OCI-M2 (cell line): ENCODE results near the gene GEMIN7.

Source experiments
- DNase-seq: peaks from one replicate; lab custom pipeline; 2025; ENCODE audit not compliant: unreplicated experiment; lab: John Stamatoyannopoulos, UW

The GEMIN7 gene, protein sequence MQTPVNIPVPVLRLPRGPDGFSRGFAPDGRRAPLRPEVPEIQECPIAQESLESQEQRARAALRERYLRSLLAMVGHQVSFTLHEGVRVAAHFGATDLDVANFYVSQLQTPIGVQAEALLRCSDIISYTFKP

DNA sequence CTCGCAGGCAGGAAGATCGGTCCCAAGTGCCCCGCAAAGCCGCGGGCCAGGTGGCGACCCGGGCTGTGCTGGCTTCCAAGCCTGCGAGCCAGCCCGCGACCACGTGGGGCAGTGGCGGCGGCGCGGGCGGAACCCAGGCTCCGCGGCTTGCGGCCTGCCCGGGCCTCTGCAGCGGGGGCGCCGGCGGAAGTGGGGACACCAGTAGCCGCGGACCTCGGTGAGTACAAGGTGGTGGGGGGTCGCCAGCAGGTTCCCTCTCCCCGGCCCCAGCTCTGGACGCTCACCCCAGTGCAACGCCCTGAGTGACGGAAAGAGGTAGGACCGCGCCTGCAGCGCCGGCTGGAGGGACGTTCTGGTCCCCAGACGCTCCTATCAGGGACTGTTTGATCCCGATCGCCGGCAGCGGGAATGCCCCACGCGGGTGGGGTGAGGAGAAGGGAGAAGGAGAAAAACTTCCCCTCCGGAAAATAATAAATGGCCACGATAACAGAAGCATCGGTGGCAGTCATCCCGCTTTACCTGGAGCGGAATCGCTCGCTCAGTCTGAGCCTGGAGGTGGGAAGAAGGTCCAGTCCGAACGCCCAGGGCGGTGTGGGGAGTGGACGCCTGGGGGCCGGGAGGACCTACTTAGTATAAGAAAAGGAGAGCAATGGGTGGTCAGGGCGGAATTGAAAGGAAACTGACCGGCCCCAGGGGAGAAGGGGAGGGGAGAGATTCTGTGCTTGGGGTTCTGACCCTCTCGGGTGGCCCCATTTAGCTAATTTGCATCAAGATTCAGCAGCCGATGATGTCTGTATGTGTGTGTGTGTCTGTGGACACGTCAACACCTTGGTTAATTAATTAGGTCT is at the start of gene GEMIN7:
Gene GEMIN7, plus strand, starts transcription at position 198 of the 848 bp plus-strand sequence. CDS start 10,855 bp downstream, outside the sequence.
- peak; percentile 24 for DNase-seq

- no peak for DNase-seq
Observed at GRCh38 chr19:45030825-45031224, 48.2 kb upstream of the GEMIN7 start.

DNA sequence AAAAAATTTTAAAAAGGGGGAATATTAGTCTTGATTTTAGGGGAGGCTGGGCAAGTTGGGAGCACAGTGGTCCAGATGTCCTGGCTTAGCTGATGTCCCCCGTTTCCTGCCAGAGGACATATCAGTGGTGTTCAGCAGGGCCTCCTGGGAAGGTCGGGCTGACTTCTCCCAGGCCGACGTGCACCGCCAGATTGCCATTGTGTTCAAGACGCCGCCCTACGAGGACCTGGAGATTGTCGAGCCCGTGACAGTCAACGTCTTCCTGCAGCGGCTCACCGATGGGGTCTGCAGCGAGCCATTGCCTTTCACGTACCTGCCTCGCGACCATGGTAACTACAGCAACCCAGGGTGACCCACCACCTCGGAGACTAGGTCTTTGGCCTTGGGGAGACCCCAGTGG is 46.6 kb upstream of the GEMIN7 start:
- DNase-seq, result no peak

DNA sequence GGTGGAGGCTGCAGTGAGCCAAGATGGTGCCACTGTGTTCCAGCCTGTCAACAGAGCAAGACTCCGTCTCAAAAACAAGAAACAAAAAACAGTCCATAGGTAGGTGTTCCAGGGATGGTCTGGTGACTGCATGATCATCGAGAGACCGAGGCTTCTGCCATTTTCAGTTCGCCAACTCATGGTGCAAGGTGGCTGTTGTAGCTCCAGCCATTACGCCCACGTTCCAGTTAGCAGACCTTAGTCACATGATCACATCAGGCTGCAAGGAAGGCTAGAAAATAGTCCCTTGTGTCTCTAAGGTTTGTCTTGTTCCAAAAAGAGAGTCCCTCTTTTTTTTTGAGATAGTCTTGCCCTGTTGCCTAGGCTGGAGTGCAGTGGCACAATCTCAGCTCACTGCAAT is 43.3 kb upstream of the GEMIN7 start:
- DNase-seq, result no peak

GRCh38 chr19:45037393-45038169 is 41.5 kb upstream of the GEMIN7 start:
- no peak for DNase-seq

- peak; percentile 28 for DNase-seq
Observed at GRCh38 chr19:45038931-45039893, 39.8 kb upstream of the GEMIN7 start, which contains the start of gene CLASRP. TSS of gene CLASRP (plus strand) at chr19:45039045. CDS start at chr19:45040213, 1,168 bp downstream.

DNA sequence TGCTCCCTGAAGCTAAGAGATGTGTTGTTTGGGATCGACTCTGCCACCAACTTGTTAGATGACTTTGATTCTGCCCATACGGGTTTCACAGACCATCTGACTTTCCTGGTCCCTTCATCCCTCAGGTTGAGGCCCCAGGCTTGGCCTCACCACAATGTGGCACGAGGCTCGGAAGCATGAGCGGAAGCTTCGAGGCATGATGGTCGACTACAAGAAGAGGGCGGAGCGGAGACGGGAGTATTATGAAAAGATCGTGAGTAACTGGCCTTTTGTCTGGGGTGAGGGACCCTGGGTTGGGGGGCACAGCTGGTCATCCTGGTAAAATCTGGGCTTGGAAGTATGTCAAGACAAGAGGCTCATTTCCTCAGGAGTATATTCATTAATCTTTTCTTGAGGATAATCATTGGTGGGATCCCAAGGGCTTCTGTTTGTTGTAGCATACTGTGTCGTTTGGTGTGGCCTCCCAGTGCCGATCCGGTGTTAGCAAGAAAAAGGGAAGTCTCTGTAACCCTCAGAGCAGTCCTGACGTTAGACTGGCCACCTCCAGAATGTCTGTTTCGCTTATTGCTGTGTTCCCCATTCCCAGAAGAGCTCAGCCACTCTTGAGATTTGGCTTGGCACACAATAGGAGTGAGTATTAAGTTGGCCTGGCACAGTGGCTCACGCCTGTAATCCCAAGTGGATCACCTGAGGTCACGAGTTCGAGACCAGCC is 38.8 kb upstream of the GEMIN7 start:
- DNase-seq, result no peak

DNA sequence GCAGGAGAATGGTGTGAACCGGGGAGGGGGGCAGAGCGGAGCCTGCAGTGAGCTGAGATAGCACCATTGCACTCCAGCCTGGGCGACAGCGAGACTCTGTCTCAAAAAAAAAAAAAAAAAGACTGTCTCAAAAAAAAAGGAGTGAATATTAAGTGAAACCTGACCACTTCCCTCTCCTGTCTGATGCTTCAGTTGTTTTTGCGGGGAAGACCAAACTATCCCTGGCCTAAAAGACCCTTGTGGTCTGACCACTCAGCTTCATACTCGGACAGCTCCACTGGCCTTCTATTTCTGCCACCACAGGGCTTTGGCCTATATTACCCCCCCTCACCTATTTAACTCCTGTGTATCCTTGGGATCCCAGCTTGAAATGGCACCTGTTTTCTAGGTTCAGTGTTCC is 37.9 kb upstream of the GEMIN7 start:
- no peak for DNase-seq

GRCh38 chr19:45045671-45046353 is 33.2 kb upstream of the GEMIN7 start:
- DNase-seq, result no peak

GRCh38 chr19:45046355-45046754 is 32.7 kb upstream of the GEMIN7 start:
- DNase-seq, result no peak

GRCh38 chr19:45047188-45047797 is 31.8 kb upstream of the GEMIN7 start:
- DNase-seq, result no peak

DNA sequence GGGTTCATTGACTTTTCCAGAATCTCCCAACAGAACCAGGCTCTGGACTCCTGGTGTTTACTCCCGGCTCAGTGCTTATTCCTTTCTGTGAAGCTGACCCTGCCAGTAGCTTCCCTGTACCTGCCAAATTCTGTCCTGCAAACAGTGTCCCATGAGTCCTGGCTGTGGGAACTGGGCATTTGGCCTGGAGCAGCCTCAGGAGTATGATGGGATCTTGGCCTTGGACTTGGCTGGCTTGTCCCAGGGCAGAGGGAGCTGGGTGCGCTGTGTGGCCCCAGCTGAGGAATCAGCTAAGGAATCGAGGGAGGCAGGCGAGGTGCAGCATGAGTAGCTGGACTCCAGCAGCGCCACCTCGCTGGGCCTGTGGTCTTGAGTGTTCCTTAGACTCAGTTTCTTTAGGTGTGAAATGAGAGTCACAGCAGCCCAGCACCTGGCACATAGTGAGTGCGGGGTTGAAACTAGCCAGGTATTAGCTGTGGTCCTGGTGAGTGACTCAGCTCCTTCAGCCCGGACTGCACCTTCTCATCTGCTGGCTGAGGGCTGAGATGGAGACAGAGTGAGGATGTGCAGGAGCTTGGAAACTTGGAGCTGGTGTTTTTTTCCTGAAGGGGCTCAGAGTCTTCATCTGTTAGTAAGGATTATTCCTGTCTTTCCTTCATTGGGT is 29.9 kb upstream of the GEMIN7 start:
- DNase-seq, result no peak

- DNase-seq, result no peak
Observed at GRCh38 chr19:45050036-45050435, 29.0 kb upstream of the GEMIN7 start.

DNA sequence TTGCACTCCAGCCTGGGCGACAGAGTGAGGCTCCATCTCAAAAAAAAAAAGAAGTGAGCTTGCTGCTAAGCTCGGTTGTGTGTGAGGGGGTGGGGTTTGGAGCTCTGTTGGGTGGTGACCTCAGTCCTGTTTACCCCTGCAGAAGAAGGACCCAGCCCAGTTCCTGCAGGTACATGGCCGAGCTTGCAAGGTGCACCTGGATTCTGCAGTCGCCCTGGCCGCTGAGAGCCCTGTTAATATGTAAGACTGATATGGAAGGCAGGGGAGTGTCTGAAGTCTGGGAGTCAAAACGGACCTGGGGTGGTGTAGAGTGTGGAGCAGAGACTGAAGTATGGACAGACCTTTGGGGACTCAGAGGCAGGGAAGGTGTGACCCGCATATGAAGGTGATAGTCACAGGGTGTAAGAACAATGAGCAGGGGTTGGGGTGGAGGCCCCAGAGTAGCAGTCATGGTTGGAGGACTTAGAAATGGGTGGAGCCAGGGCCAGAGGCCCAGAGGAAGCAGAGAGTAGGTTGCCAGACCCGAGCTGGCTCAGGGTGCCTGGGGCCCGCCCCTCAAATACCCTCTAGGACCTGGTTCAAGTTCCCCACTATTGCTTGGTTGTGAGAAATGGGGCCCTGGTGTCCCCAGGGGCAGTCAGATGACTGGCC is 27.0 kb upstream of the GEMIN7 start:
- no peak for DNase-seq

- DNase-seq, result no peak
Observed at GRCh38 chr19:45056831-45057230, 22.2 kb upstream of the GEMIN7 start.

DNA sequence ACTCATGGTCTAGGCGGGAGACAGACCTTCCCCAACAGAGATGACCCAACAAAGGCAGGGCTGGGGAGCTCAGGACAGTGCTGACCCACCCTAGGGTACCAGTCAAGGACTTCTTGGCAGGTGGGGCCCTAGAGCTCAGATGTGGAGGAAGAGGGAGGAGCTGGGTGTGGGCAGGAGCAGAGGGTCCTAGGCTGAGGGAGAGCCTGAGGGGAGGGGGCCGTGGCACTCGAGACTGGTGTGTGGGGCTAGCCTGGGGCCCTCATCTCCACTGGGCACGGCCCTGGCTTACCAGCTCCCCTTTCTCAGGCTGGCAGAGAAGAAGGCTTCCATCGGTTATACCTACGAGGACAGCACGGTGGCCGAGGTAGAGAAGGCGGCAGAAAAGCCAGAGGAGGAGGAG is 21.6 kb upstream of the GEMIN7 start:
- no peak for DNase-seq

DNA sequence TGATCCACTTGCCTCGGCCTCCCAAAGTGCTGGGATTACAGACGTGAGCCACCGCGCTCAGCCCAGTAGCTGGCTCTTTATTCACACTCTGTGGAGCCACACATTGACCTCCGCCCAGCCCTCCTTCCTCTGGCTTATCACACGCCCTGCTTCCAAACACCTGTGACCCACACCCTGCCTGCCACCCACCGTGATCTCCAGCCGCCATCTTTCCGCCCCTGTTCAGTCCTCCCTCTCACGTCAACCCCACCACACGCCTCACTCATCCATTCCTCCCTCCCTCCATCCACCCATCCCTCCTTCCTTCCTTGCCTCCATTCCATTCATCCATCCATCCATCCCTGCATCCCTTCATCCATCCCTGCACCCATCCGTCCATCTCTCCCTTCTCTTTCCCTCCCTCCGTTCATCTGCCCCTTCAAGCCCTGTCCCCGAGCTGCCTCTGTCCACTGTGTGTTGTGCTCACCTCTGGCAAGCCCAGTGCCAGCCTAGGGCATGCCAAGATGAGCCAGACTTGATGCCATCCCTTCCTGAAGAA is 20.4 kb upstream of the GEMIN7 start:
- no peak for DNase-seq
